Skeletal muscle tissue (tissue), 4 donors: ENCODE measurements around the gene PARD3B. TPM values are rescaled to one million over a fixed set of nuclear protein-coding genes. Genes with fewer than 3 reads are reported as not detected.

ENCODE experiments used
- H3K27ac ChIP-seq: one replicate; pipeline ENCODE4 v1.7.0; 2013; ENCODE audit warnings: mild to moderate bottlenecking, low read depth, low read length, inconsistent platforms
- H3K27me3 ChIP-seq, 3 donors: one replicate each; pipeline ENCODE4 v1.7.0; 2013; ENCODE audit warnings: low read length in 3 of 3; ENCODE audit not compliant: control insufficient read depth in 3 of 3, insufficient read depth in 3 of 3
- H3K36me3 ChIP-seq, 3 donors: one replicate each; pipeline ENCODE4 v1.7.0; 2013; ENCODE audit warnings: low read length in 3 of 3; ENCODE audit not compliant: control insufficient read depth in 3 of 3, insufficient read depth in 3 of 3
- H3K4me1 ChIP-seq, 3 donors: one replicate each; pipeline ENCODE4 v1.7.0; 2013; ENCODE audit warnings: low read length in 3 of 3, mild to moderate bottlenecking in 3 of 3; ENCODE audit not compliant: control insufficient read depth in 3 of 3, insufficient read depth in 3 of 3
- H3K4me3 ChIP-seq, 3 donors: one replicate each; pipeline ENCODE4 v1.7.0; 2013; ENCODE audit warnings: low read length in 3 of 3
- H3K9ac ChIP-seq, 3 donors: one replicate each; pipeline ENCODE4 v1.7.0; 2013; ENCODE audit warnings: low read length in 3 of 3, mild to moderate bottlenecking in 3 of 3, moderate library complexity in 2 of 3, low read depth in 1 of 3
- H3K9me3 ChIP-seq, 3 donors: one replicate each; pipeline ENCODE4 v1.7.0; 2013; ENCODE audit warnings: low read length in 3 of 3; ENCODE audit not compliant: control insufficient read depth in 3 of 3
- total RNA-seq: library from RNA; depleted of rRNA; stranded (reverse); fragments of >200 nt; gene quantifications from one replicate; pipeline ENCODE4 v1.2.3, GENCODE V29; 2014
- donor health status: Osteomylitis.

PARD3B gene
- total RNA-seq, 1 donor from 2014 or later = 19.8 TPM

- H3K36me3 ChIP-seq = no peaks in the 10 kb centered on the region
- no peak overlapping the region for H3K9ac ChIP-seq
- H3K4me1 ChIP-seq = no peaks in the 10 kb centered on the region
- H3K27ac ChIP-seq = no peak overlapping the region
- no peaks in the 10 kb centered on the region for H3K9me3 ChIP-seq
- no peaks in the 10 kb centered on the region for H3K27me3 ChIP-seq
- H3K4me3 ChIP-seq = no peak overlapping the region
Observed at GRCh38 chr2:205041472-205042130, 496.3 kb downstream of the PARD3B start.

- H3K36me3 ChIP-seq = no peaks in the 10 kb centered on the region
Observed at GRCh38 chr2:205043285-205043684, 498.0 kb downstream of the PARD3B start.

GRCh38 chr2:205045706-205046105 lies 500.4 kb downstream of the PARD3B start:
- no peaks in the 10 kb centered on the region for H3K36me3 ChIP-seq
- no peaks in the 10 kb centered on the region for H3K9me3 ChIP-seq
- H3K27ac ChIP-seq = no peak overlapping the region
- no peak overlapping the region for H3K4me3 ChIP-seq
- H3K27me3 ChIP-seq = no peaks in the 10 kb centered on the region
- no peaks in the 10 kb centered on the region for H3K4me1 ChIP-seq
- H3K9ac ChIP-seq = no peak overlapping the region

More at GRCh38 chr2:205043285-205043684, 498.0 kb downstream of the PARD3B start:
- Histone ChIP-seq H3K4me3 (no peak overlapping the region), H3K9me3 (no peaks in the 10 kb centered on the region), H3K4me1 (no peaks in the 10 kb centered on the region), H3K27me3 (no peaks in the 10 kb centered on the region), H3K9ac (no peak overlapping the region), H3K27ac (no peak overlapping the region)

- H3K36me3 ChIP-seq = no peaks in the 10 kb centered on the region
- H3K27me3 ChIP-seq = no peaks in the 10 kb centered on the region
- no peak overlapping the region for H3K9ac ChIP-seq
- H3K9me3 ChIP-seq = no peaks in the 10 kb centered on the region
- no peaks in the 10 kb centered on the region for H3K4me1 ChIP-seq
- no peak overlapping the region for H3K4me3 ChIP-seq
- H3K27ac ChIP-seq = no peak overlapping the region
Observed at GRCh38 chr2:205047273-205047839, 502.1 kb downstream of the PARD3B start.

GRCh38 chr2:205051417-205051816 lies 506.1 kb downstream of the PARD3B start:
- Histone ChIP-seq H3K27ac (no peak overlapping the region), H3K4me3 (no peak overlapping the region), H3K4me1 (no peaks in the 10 kb centered on the region), H3K9ac (no peak overlapping the region), H3K27me3 (no peaks in the 10 kb centered on the region), H3K9me3 (no peaks in the 10 kb centered on the region), H3K36me3 (no peaks in the 10 kb centered on the region)

- Histone ChIP-seq H3K27ac (no peak overlapping the region), H3K4me3 (no peak overlapping the region), H3K27me3 (no peaks in the 10 kb centered on the region), H3K36me3 (no peaks in the 10 kb centered on the region), H3K4me1 (no peaks in the 10 kb centered on the region), H3K9me3 (no peaks in the 10 kb centered on the region), H3K9ac (no peak overlapping the region)
Observed at GRCh38 chr2:205052781-205053180, 507.5 kb downstream of the PARD3B start.

- Histone ChIP-seq H3K36me3 (no peaks in the 10 kb centered on the region), H3K27ac (no peak overlapping the region), H3K4me1 (no peaks in the 10 kb centered on the region), H3K27me3 (no peaks in the 10 kb centered on the region), H3K9ac (no peak overlapping the region), H3K4me3 (no peak overlapping the region), H3K9me3 (no peaks in the 10 kb centered on the region)
Observed at GRCh38 chr2:205053827-205054410, 508.6 kb downstream of the PARD3B start.

GRCh38 chr2:205054789-205055188 lies 509.5 kb downstream of the PARD3B start:
- no peaks in the 10 kb centered on the region for H3K27me3 ChIP-seq
- H3K9ac ChIP-seq = no peak overlapping the region
- H3K9me3 ChIP-seq = no peaks in the 10 kb centered on the region
- no peak overlapping the region for H3K27ac ChIP-seq
- H3K4me3 ChIP-seq = no peak overlapping the region
- no peaks in the 10 kb centered on the region for H3K4me1 ChIP-seq
- H3K36me3 ChIP-seq = no peaks in the 10 kb centered on the region

GRCh38 chr2:205055251-205055650 lies 510.0 kb downstream of the PARD3B start:
- H3K36me3 ChIP-seq = no peaks in the 10 kb centered on the region
- H3K4me1 ChIP-seq = no peaks in the 10 kb centered on the region
- no peak overlapping the region for H3K9ac ChIP-seq
- H3K27me3 ChIP-seq = no peaks in the 10 kb centered on the region
- H3K4me3 ChIP-seq = no peak overlapping the region
- no peaks in the 10 kb centered on the region for H3K9me3 ChIP-seq
- no peak overlapping the region for H3K27ac ChIP-seq

- H3K9me3 ChIP-seq = no peaks in the 10 kb centered on the region
- H3K27ac ChIP-seq = no peak overlapping the region
- H3K4me3 ChIP-seq = no peak overlapping the region
- H3K4me1 ChIP-seq = no peaks in the 10 kb centered on the region
- no peaks in the 10 kb centered on the region for H3K36me3 ChIP-seq
- H3K9ac ChIP-seq = no peak overlapping the region
- H3K27me3 ChIP-seq = no peaks in the 10 kb centered on the region
Observed at GRCh38 chr2:205056151-205056561, 510.9 kb downstream of the PARD3B start.
